NCI-H1930 (cell line): ENCODE measurements around the gene PIGL.

Experiments used
- DNase-seq, 2 experiments: peaks; one replicate each; lab custom pipeline; 2025; lab: John Stamatoyannopoulos, UW

The PIGL gene

GRCh38 chr17:16353317-16354174, 136.5 kb downstream of the PIGL start, which contains the start of gene CENPV:
TSS of gene CENPV (minus strand) at chr17:16353469. CDS start at chr17:16353436, 33 bp downstream.
- peak; percentile 61 to 81 for DNase-seq

- no peak for DNase-seq
Observed at GRCh38 chr17:16354585-16354984, 137.6 kb downstream of the PIGL start.

- no peak for DNase-seq
Observed at GRCh38 chr17:16358394-16358793, 141.4 kb downstream of the PIGL start.

- DNase-seq, result no peak
Observed at GRCh38 chr17:16361874-16362273, 144.9 kb downstream of the PIGL start.

GRCh38 chr17:16363749-16364536, 146.9 kb downstream of the PIGL start:
- DNase-seq, result peak; percentile 37 to 63

- DNase-seq, result no peak
Observed at GRCh38 chr17:16364625-16365024, 147.6 kb downstream of the PIGL start.

- DNase-seq, result no peak
Observed at GRCh38 chr17:16371742-16372141, 154.7 kb downstream of the PIGL start.

- DNase-seq, result no peak
Observed at GRCh38 chr17:16374146-16374938, 157.3 kb downstream of the PIGL start.
